ENCODE data around the gene FOXL3. TPM values are rescaled to one million over a fixed set of nuclear protein-coding genes. Genes with fewer than 3 reads are reported as not detected.

Gene FOXL3
- total and polyA plus RNA-seq, 3 donors from 2014 or later, result 4.5 to 37.7 (median 14.5) TPM

DNA sequence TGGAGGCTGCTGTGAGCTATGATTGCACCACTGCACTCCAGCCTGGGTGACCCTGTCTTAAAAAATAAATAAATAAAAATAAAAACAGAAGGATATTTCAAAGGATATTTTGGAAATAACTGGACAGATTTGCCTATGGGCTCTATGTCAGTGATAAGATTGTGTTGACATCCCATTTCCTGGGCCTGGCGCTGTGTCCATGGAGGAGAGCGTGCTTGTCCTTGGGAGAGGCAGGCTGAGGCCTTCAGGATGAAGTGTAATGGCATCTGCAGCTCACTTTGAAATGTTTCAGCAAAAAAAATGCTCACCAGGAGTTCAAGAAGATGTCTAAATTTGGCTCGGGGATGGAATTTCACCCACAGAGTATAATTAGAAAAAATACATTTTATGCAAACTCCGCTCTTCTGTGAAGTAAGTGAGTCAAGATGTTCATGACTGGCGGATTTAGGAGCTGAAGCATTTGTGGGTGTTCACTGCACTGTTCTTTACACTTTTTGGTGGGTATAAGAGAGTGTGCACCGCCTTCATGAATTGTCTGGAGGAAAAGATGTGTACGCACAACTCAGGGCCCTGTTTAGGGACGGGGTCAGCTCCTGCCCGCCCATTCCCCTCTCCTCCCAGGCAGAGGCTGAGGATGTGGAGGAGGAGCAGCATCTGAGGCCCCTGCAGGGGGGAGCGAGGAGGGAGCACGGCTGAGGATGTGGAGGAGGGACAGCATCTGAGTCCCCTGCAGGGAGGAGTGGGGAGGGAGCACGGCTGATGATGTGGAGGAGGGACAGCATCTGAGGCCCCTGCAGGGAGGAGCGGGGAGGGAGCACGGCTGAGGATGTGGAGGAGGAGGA, 18.5 kb upstream of the FOXL3 start:
- intact Hi-C loops (cut with DNase I; ENCODE audit: low total_unique reads), result no loop called here
- no peak overlapping the region for H3K4me3 ChIP-seq
- H3K27ac ChIP-seq, result no peak overlapping the region
- H3K4me1 ChIP-seq, result no peaks in the 10 kb centered on the region
- DNase-seq, result no peak
- no peaks in the 10 kb centered on the region for H3K27me3 ChIP-seq
- H3K36me3 ChIP-seq (ENCODE audit: low read depth, missing control alignments), result no peaks in the 10 kb centered on the region
- TF ChIP-seq CTCF (IDR thresholded peaks at IDR 0.05), result no peak
- no peak for TF ChIP-seq POLR2A (IDR thresholded peaks at IDR 0.05)
- no peaks in the 10 kb centered on the region for H3K9me3 ChIP-seq
- 70 to 74% methylated on average over 14 of the region's 14 CpGs for WGBS, 2 donors

DNA sequence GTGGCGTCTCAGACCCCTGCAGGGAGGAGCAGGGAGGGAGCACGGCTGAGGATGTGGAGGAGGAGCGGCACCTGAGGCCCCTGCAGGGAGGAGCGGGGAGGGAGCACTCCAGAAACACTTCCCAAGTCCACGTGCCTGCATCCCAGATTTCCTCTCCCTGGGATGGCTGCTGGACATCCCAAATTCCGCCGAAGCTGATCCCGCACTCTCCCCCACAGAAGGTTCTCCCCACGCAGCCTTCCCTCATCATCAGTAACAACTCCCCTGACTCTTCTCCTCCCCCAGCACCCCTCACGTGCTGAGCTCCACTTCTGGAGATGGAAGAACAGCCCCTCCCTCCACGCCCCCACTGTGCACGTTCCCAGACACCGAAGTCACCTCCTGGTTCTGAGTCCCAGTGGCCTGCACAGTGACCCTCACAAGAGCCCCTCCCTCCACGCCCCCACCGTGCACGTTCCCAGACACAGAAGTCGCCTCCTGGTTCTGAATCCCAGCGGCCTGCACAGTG, 17.8 kb upstream of the FOXL3 start:
- no peaks in the 10 kb centered on the region for H3K36me3 ChIP-seq (ENCODE audit: low read depth, missing control alignments)
- H3K27me3 ChIP-seq, result no peaks in the 10 kb centered on the region
- no peaks in the 10 kb centered on the region for H3K4me1 ChIP-seq
- no peak for TF ChIP-seq POLR2A (IDR thresholded peaks at IDR 0.05)
- TF ChIP-seq CTCF (IDR thresholded peaks at IDR 0.05), result no peak
- H3K4me3 ChIP-seq, result no peak overlapping the region
- intact Hi-C loops (cut with DNase I; ENCODE audit: low total_unique reads), result no loop called here
- 82 to 91% methylated on average over 16 to 18 of the region's 18 CpGs for WGBS, 2 donors
- H3K27ac ChIP-seq, result no peak overlapping the region
- no peak for DNase-seq
- H3K9me3 ChIP-seq, result no peaks in the 10 kb centered on the region

DNA sequence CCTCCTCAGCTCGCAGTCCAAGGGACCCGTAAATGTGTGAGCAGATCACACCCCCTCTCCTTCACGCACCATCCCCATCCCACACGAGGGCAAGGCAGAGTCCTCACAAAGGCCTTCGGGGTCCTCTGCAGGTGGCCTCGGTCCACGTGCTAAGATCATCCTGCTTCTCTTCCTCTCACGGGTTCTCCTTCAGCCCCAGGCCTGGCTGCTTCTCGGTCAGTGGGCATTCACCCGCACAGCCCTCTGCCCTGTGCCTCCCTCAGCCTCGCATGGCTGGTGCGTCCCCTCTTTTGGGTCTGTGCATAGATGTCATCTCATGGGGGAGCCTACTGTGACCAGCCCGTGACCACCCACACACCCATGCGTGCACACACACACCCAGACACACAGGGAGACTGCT, 17.3 kb upstream of the FOXL3 start:
- Histone ChIP-seq H3K4me3 (no peak overlapping the region), H3K9me3 (no peaks in the 10 kb centered on the region), H3K4me1 (no peaks in the 10 kb centered on the region), H3K36me3 (ENCODE audit: low read depth, missing control alignments) (no peaks in the 10 kb centered on the region), H3K27me3 (no peaks in the 10 kb centered on the region), H3K27ac (no peak overlapping the region)
- intact Hi-C loops (cut with DNase I; ENCODE audit: low total_unique reads), result no loop called here
- 83 to 85% methylated on average over 14 of the region's 14 CpGs for WGBS, 2 donors
- TF ChIP-seq POLR2A (IDR thresholded peaks at IDR 0.05) (no peak), CTCF (IDR thresholded peaks at IDR 0.05) (no peak)
- DNase-seq, result no peak

DNA sequence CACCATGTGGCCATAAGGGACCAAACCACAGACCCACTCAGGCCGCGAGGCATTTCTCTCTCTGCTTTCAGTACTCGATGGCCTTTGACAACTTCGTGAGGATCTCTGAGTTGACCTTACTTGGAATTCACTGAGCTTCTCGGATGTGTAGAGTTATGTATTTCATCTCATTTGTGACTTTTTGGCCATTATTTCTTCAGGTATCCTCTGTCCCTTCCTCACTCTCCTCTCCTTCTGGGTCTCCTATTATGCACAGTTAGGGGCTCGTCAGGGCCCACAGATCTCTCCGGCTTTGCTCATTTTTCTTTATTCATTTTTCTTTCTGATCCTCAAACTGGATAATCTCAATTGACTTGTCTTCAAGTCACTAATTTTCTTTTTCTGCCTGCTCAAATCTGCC, 16.6 kb upstream of the FOXL3 start:
- intact Hi-C loops (cut with DNase I; ENCODE audit: low total_unique reads), result no loop called here
- Histone ChIP-seq H3K27me3 (no peaks in the 10 kb centered on the region), H3K9me3 (no peaks in the 10 kb centered on the region), H3K4me3 (no peak overlapping the region), H3K4me1 (no peaks in the 10 kb centered on the region), H3K27ac (no peak overlapping the region), H3K36me3 (ENCODE audit: low read depth, missing control alignments) (no peaks in the 10 kb centered on the region)
- TF ChIP-seq POLR2A (IDR thresholded peaks at IDR 0.05) (no peak), CTCF (IDR thresholded peaks at IDR 0.05) (no peak)
- 95 to 97% methylated on average over 7 of the region's 7 CpGs for WGBS, 2 donors
- DNase-seq, result no peak

- intact Hi-C loops (cut with DNase I; ENCODE audit: low total_unique reads), result no loop called here
- TF ChIP-seq POLR2A (IDR thresholded peaks at IDR 0.05), result no peak
- TF ChIP-seq CTCF (IDR thresholded peaks at IDR 0.05), result no peak
- H3K36me3 ChIP-seq (ENCODE audit: low read depth, missing control alignments), result no peaks in the 10 kb centered on the region
- H3K9me3 ChIP-seq, result no peaks in the 10 kb centered on the region
- 57 to 61% methylated on average over 2 of the region's 2 CpGs for WGBS, 2 donors
- no peak overlapping the region for H3K27ac ChIP-seq
- no peak for DNase-seq
- no peak overlapping the region for H3K4me3 ChIP-seq
- H3K27me3 ChIP-seq, result no peaks in the 10 kb centered on the region
- no peaks in the 10 kb centered on the region for H3K4me1 ChIP-seq
These were observed 15.7 kb upstream of the FOXL3 start for GRCh38 chr7:274266-274665.

Measured in testis (tissue), 3 donors.